Endothelial cell of hepatic sinusoid (primary cell): ENCODE measurements around the gene CMPK1.
"Not testable (repeated sequence)": the region's sequence is repeated elsewhere in the genome, so short reads cannot be mapped to it uniquely, and the experiment has no call there.

Experiments used
- in situ Hi-C: cut with HindIII; loops from 2 replicates; pipeline ENCODE4 v1.10.0; 2017; ENCODE audit warnings: low sequenced_read_pairs

CMPK1 gene

DNA sequence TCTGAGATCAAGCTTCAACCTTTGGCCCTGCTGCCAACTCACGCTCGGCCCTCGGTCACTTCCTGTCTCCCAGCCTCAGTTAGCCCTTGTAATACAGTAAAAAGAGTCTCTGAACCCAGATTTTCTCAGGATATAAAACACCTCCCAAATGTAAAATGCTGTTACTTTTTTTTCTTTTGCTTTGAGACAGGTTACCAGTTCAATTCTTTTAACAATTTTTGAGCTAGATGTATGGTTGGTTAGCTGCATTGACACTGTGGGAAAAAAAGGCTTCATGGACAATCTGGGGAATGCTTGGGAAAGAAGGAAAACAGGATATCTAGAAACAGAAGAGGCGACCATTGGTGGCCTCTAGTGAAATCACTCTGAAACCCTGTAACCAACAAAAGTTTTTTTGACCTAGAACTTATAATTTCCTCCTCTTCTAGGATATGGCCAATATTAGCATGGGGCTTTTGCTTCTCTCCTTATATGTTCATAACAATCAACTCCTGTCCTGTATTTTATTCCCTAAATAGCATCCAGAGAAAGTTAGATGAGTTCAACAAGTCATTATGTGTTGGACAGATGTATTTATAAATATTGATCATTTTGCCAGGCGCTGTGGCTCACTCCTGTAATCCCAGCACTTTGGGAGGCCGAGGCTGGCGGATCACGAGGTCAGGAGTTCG lies 1.3 kb downstream of the CMPK1 start:
- in situ Hi-C loops, result loop anchor here (5.0 kb wide), 1 partner anchor 42 kb away; no protein-coding TSS in a partner anchor

DNA sequence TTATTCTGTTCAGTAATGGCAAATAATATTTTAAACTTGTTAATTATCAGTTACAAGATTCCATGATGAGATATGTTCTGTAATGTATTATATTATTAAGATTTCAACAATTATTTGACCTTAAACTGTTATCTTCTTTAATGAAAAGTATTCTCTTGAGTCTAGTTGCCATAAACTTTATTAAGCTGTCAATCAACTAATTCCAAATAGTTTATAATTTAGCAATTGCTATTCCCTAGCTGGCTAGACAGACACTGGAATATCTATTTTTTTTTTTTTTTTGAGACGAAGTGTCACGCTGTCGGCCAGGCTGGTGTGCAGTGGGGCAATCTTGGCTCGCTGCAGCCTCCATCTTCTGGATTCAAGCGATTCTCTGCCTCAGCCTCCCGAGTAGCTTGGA lies 3.8 kb downstream of the CMPK1 start:
- in situ Hi-C loops, result no loop called here

GRCh38 chr1:47338249-47339077 lies 4.9 kb downstream of the CMPK1 start:
- in situ Hi-C loops, result no loop called here

GRCh38 chr1:47340227-47340626 lies 6.6 kb downstream of the CMPK1 start:
- in situ Hi-C loops, result no loop called here

- in situ Hi-C loops, result not testable (repeated sequence)
These were observed 13.4 kb downstream of the CMPK1 start for GRCh38 chr1:47346979-47347378.

DNA sequence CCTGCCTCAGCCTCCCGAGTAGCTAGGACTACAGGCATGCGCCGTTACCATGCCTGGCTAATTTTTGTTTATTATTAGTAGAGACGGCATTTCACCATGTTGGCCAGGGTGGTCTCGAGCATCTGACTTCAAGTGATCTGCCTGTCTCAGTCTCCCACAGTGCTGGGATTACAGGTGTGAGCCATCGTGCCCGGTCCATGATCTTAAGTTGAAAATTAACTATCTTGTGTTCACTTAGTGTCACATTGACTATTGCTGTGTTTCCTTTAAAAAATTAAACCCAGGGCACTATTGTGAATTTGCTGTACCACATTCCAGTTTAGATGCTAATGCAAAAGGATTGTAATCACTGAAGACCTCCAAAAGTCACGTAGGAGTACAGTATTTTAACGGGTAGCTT lies 14.1 kb downstream of the CMPK1 start:
- in situ Hi-C loops, result no loop called here

DNA sequence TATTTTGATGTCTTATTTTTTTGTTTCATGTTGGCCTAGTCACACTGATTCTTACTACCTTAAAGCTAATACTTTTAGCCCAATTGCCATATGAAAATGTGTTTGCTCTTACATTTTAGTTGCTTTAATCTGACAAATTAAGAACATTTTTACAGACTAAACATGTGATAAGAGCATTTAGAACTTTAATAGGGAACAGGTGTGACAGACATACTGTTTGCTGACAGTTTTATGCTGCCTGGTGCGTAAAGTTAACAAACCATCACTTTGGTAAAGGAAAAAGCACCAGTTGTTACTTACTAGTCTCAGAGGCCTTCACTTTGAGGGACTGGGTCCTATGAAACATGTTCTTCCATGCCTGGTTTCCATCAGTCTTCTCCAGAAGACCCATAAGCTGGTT lies 14.7 kb downstream of the CMPK1 start:
- in situ Hi-C loops, result no loop called here

DNA sequence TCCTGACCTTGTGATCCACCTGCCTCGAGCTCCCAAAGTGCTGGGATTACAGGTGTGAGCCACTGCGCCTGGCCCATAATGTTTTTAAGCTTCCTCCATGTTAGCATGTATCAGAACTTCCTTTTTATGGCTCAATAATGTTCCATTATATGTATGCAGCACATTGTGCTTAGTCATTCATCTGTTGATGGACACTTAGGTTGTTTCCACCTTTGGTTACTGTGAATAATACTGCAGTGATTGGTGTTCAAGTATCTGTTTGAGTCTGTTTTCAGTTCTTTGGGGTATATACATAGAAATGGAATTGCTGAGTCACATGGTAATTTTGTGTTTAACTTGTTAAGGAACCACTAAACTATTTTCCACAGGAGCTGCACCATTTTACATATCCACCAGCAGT lies 17.7 kb downstream of the CMPK1 start:
- in situ Hi-C loops, result no loop called here

GRCh38 chr1:47361380-47361779 lies 27.8 kb downstream of the CMPK1 start:
- in situ Hi-C loops, result no loop called here

GRCh38 chr1:47362828-47363227 lies 29.2 kb downstream of the CMPK1 start:
- in situ Hi-C loops, result no loop called here

- in situ Hi-C loops, result no loop called here
These were observed 34.1 kb downstream of the CMPK1 start for GRCh38 chr1:47367651-47368050.

- in situ Hi-C loops, result no loop called here
These were observed 37.5 kb downstream of the CMPK1 start for GRCh38 chr1:47371016-47371517.

DNA sequence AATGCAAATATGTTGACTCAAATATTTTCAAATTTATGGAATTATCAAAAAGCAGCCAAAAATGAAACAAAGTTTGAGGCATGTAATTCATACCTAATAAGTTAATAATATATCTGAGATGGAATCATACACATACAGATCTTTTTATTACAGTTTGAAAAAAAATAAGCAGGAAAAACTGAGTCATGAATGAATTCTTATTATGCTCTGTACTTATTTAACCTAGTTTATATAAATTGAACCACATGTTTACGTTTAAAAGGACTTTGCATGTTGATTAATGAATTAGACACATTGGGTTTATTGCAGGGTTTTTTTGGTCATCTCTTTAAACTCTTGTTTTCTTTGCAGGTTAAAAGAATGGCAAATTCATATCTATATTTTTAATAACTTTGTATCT lies 40.9 kb downstream of the CMPK1 start:
- in situ Hi-C loops, result no loop called here

DNA sequence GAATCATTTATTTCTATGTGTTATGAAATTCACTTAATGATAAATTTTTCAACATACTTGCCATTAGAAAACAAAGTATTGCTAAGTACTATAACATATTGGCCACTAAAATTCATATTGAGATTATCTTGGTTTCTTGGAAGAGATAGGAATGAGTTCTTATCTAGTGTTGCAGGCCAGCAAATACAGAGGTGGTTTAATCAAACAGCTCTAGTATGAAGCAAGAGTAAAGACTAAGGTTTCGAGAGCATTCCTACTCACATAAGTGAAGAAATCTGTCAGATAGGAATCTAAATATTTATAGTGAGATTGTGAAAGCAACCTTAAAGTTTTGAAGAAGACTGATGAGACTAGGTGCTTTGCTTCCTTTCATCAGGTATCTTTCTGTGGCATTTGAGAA lies 44.6 kb downstream of the CMPK1 start:
- in situ Hi-C loops, result loop anchor here (5.0 kb wide), 1 partner anchor 46 kb away; the partner anchor contains the start of gene CMPK1

DNA sequence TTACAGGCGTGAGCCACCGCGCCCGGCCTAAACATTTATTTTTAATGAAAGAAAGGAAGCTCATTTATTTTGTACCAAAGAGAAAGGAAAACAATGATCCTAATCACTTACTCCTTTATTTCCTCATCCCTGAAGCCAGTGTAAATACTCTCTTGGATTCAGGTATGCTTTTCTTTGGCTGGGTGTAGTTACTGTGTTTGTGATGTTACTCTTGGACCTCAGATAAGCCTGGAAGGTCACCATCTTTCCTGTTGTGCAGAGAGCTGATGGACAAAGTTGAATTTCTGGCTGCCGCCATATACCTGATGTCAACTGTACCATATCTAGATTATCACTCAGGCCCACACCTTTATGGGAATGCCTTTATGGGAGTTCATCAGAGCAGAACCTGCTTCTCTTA lies 47.1 kb downstream of the CMPK1 start:
- in situ Hi-C loops, result no loop called here

DNA sequence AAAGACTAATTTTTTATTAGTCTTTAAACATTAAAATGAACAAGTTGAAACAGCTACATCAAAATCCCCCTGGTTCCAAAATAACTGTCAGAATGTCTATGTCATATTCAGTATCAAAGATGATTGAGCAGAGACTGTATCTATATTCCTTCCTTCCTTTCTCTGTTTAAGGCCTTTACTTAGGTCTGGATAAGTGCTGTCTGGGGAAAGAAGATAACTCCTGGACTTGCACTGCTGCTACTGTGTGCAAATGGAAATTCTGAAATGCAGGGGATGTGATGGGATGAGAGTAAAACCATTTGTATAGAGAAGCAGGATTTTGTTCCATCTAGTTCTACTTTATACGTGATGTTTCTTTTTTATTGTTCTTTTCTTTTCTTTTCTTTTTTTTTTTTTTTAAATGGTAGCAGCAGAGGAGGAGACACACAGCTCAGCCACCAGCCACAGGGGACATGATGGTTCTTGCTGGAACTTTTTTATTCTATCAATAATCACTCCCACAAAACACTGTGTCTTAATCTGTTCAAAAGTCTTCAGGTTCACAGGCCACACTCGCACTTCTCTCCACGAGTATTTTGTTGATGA lies 48.9 kb downstream of the CMPK1 start:
- in situ Hi-C loops, result no loop called here

DNA sequence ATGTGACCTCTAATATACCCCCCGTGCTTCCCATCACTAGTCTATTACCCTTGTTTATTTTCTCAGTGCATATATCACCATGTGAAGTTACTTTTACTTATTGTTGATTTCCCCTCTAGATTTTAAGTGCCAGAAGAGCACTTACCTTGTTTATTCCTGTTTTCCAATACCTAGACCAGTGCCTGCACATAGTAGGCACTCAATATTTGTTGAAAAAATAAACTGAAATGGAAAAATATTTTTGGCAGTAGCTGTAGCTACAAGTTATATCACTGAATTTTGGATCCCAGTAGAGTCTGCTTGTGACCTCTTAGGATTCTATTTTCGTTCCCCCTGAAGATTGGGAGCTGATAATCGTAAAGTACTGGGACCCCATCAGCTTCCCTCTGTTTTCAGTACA lies 50.5 kb downstream of the CMPK1 start:
- in situ Hi-C loops, result no loop called here

GRCh38 chr1:47385020-47385419 lies 51.4 kb downstream of the CMPK1 start:
- in situ Hi-C loops, result no loop called here

DNA sequence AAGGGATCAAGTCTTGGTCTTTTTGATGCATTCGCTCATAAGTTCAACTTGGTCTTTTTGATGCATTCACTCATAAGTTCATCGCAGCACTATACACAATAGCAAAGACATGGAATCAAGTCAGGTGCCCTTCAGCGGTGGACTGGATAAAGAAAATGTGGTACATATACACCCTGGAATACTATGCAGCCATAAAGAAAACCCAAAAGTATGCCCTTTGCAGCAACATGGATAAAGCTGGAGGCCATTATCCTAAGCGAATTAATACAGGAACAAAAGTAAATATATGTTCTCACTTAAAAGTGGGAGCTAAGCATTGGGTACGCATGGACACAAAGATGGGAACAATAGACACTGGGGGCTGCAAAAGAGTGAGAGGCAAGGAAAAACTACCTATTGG lies 52.7 kb downstream of the CMPK1 start:
- in situ Hi-C loops, result no loop called here

DNA sequence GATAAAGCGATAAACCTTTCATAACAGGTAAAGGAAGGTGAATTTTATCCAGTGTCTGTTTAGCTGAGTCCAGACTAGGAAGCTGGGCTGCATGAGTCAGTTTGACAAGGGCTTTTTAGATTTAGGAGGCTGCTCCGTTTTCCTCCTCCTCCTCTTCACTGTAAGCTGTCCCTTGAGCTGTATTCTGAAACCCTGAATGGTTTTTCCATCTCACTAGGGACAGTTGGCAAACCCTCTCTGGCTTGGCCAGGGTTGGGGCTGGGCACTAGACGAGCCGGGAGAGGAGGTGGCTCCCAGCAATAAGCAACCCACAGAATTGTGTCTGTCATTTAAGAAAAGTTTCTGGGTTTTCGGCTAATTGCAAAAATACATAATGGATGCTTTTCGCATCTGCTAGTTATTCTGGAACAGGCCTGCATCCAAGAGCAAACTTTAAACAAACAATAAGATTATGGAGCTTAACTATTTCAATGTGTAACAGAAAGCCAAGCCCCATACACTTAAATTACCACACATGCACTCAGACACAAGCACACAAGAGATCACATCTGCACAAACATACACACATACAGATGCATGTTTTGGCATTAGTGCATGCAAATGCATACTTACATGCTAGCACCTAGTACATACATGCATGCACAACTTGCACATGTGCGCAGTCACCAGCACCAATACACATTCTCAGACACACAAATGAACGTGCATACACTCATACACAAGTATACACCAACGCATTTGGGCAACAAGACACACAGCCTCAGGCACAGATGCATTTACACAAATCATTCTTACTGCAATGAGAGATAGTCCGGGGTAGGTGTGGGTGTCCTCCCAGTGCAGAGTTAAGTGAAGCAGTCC lies 54.7 kb downstream of the CMPK1 start:
- in situ Hi-C loops, result no loop called here

GRCh38 chr1:47388891-47389238 lies 55.3 kb downstream of the CMPK1 start:
- in situ Hi-C loops, result no loop called here
